Raji (cell line): ENCODE measurements around the gene CDK6.

ENCODE experiments used
- POLR2A ChIP-seq: IDR thresholded peaks from 2 replicates; pipeline ENCODE4 v1.6.1; 2011; ENCODE audit warnings: low read depth, low read length, control low read depth; ENCODE audit not compliant: insufficient read depth

CDK6 gene

DNA sequence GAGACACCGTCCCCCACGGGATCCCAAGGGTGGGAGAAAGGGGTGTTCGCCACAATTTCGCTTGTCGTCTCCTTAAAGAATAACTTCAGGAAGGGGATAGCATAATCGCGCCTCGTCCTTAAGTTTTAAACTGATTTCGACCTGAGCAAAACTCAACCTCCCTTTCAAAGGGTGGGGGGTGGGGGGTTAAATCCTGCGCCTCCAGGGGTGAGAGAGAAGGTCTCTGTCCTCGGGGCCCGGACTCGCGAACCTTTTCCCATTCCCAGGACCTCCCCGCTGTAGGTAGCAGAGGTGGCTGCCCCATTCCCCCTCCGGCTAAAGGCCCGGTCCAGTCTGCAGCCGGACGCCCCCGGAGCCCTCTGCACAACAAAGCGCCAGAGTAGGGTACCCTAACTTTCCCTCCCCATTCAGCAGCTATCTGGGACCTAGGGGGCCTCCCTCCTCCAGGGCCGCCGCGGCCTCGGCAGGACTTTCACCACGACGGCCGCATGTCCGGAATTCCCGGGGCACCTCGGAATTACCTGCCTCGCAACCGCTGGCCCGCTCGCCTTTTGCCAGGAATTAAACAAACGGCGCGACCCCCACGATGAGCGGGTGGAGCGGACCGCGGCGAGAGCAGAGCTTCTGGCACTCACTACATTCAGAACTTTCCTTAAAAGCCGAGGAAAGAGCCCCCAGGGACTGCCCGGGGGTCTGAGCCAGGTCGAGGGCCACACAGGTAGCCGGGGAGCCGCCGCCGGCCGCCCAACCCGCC is 1.7 kb downstream of the CDK6 start:
- TF ChIP-seq POLR2A = no peak

DNA sequence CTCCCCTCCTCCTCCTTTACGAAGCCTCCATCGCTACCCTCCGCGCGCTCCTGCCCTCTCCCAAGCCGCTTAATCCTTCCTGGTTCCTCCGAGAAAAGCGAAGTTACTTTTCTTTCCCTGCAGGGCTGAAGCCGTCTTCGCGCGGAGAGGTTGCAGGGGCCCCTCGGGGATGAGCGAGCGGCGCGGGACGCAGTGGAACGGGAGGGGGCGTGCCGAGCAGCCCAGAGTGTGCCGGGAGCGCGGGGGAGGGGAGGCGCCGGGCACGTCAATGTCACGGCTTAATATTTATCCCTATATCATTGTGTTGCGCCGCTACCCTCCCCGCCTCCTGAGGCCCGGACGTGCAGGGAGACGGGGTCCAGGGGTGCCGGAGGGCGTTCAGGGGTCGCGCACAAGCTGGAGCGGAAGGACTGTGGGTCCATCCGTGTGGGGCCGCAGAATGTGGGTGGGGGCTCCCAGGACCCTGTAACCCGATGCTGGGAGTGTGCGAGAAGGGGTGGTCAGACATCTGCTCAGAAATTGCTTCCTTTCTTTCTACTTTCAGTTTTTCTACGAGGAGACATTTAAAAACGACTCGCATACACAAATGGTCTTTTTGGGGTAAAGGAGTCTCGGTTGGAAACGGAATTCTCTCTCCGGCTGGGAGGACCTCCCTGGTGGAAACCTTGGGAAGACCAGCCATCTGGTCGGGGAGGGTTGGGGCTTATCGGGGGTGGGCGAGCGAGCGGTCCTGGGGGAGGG is 2.4 kb downstream of the CDK6 start:
- TF ChIP-seq POLR2A = peak; percentile 59

DNA sequence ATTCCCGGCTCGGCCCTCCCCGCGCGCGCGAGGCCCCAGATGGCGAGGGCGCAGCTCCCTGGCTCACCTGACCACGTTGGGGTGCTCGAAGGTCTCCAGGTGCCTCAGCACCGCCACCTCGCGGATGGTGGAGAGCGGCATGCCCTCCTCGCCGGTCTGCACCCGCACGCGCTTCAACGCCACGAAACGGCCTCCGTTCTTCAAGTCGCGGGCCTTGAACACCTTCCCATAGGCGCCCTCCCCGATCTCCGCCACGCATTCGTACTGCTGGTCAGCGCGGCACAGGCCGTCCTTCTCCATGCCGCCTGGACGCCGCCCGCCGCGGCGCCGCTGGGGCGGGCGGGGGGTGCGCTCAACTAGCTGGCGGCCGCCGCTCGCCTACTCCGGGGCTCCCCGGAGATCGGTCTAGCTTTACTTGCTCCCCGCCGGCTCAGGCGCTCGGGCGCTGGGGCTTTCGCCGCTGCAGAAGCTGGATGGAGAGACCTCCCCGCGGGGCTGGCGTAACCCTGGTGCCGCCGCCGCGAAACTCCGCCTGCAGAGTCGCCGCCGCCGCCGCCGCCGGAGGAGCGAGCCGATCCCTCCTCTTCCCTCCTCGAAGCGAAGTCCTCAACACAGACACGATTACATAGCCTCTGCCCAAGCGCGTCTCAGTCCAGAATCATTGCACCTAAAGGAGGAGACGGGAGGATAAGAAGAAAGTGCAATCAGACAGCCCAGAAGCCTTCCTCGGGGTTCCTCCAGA is 3.2 kb downstream of the CDK6 start:
- TF ChIP-seq POLR2A = peak; percentile 53; the same call in 1 of the 2 replicates

DNA sequence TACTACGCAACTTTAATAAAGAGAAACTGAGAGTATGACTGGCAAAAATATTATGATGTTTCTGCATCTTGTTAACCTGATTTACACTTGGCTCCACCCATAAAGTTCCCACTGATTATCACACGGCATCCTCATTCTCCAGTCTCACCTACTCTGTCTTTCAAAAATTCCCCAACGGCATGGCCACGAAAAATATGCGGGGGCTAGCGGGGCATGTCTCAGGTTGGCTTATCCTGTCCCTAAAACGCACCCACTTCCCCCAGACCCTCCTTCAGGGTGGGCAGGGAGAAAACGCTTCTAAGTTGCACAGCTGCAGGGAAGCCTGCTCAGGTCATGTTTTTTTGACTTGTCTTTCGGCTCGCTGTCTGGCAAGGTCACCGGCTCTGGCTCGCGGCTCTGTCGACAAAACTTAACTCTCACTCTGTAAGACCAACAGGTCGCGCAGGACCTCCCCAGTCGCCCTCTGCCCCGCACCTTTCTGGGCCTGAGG is 3.8 kb downstream of the CDK6 start:
- no peak; the same call in 1 of the 2 replicates for TF ChIP-seq POLR2A

DNA sequence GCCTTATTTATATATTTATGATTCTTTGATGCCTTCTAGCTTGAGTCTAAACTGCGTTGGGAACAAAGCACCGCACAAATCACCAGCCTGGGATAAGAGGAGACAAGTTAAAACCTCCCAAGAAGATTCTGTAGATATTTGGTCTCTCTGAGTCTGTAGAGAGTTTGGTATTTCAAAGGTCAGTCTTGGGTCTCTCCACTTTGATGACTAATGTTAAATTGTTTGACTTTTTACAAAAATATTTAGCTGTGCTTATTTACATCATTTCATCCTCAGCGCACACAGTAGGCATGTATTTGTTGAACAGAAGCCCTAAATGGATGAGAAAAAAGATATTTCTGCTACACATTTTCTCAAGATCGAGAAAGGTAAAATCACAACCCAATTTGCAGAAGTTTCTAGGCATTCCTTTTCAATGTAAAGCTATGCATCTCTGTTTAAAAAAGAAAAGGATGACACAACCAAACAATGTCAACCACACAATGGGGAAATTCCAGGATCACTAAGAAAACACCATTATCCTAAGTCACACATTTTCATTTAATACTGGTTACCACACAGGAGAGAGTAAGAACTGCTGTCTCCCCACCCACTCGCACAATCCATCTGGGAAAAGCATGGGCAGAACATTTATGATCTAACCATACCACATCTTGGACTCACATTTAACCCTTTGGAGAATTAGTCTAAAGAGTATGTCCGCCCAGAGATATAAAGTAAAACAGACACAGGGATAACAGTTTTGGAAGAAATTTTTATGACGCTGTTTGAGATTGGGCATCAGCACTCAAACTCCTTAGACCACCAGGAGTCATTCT is 4.4 kb downstream of the CDK6 start:
- TF ChIP-seq POLR2A = no peak

DNA sequence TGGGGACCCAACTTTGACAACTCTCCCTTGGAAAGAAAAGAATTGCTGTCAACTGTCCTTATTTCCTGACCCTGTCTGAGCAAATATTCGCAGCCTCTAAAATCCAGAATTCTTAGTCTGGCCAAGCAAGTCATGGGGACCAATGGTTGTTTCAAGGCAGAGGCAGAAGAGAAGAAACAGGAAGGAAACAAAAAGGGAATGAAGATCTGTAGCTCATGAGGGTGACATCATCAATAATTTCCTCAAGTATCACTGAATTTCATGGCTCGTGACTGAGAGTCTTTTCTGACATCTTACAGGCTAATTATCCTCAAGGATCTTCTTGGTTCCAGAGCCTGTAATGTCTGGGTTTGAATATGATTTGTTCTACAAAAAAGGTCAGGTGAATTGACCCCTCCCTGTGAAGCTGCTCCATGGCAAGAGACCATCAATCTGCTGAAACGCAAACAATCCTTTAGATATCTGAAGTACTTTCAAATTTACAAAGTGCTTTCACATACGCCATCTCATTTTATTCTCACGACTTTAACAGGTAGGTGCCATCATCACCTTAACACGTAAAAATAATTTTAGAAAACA is 5.8 kb downstream of the CDK6 start:
- TF ChIP-seq POLR2A = no peak

DNA sequence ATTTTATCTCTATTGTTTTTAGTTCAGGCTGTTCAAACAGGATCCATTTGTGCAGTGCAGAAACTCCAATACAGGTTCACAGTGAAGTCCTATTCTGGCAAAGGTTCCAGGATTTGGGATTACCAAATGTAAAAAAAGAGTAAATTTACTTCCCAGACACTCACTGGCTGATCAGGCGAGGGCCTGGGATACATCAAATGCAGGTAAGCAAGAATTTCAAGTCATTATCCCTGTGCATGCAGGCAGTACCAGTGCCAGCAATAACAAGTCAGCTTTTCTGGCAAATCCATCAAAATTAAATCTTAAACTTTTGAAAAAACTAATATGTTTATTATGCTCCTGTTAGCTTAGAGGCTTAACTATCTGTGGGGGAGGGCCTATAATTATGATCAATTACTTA is 6.3 kb downstream of the CDK6 start:
- no peak for TF ChIP-seq POLR2A

DNA sequence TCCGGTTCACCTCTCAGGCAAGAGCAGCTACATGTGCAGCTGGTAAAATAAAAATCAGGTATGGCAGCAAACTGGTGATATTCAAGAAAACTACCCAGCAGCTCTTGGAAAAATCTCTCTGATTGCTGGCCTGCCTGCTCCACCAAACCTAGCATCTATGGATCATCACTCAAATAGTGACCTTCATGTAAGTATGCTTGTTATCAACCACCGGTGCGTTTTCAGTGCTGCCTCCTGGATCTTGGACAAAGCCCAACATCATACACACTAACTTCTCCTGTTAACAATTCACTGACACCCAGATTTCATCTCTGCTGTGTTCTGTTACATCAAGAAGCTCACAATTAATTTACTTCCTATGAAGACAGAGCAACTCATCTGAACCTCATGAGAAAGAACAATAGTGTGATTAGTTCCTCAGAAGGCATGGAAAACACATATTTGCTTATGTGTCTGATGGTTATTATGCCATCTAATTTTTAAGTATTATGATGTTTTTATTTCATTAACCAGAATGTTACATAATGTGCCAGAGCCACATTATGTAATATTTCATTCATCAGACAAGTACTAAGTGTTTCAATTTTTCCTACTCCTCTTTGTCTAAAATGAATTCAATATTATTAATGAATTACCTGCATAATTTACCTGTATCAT is 8.8 kb downstream of the CDK6 start:
- no peak for TF ChIP-seq POLR2A

DNA sequence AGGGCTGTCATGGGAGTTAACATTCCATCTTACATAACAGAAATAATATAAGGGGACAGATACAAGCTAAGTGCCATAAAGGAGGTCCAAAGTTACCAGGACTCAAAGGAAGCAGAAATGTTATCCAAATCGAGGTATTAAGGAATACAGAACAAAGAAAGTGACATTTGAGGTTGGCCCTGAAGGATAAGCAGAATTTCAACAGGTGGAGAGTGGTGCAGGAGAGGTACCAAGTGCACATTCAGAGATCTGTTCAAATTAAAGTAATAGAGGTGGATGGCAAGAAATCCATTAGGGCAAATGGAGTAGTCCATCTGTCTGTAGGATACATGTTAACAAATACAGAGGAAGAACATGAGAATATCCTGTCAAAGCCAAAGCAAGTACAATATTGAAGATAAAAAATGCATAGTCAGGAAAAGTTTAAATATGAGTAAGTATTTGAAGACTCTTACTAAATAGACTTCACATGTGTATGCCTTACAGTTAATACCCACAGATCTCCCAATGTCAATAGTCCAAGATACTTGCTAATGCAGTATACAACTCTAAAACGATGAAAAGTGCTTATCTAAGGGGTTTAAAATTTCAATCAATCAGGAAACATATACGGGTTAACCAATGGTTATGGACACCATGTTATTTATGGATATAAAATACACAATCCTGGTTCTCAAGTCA is 10.0 kb downstream of the CDK6 start:
- TF ChIP-seq POLR2A = no peak

DNA sequence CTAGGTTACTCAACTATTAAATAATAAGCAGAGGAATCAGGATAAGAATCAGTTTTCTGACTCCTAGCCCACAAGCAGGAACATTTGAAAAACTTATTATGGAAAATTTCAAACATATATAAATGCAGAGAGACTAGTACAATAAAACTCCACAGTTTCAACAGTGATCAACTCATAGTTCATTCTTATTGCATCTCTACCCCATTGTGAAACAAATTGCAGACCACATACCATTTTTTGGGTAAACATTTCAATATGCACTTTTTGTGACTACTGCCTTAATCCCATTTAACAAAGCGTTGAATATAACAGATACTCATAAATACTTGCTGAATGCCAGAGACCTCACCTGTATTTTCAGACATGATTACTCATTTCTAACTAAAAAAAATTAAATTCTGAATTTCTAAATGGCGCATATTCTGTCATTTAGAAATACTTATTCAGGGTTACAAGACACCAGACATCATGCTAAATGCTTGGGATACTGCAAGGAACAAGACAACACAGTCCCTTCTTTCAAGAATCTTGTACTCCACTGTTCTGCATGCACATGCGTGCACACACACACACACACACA is 11.4 kb downstream of the CDK6 start:
- TF ChIP-seq POLR2A = no peak

DNA sequence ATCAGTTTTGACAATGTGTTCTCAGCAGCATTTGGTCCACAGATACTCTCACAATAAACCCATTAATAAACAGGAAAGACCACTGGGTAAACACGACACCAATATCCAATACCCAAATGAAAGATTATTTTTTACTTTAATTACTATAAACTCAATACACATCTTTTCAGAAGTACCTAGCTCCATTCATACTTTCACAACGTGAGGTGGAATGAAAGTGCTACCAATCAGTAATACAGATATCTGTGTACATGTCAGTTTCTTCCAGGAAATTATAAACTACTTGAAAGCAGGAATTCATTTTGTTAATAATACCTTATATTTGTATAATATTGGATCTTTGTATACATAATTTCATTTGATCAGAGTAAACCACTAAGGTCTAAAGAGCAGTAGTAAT is 11.9 kb downstream of the CDK6 start:
- TF ChIP-seq POLR2A = no peak

DNA sequence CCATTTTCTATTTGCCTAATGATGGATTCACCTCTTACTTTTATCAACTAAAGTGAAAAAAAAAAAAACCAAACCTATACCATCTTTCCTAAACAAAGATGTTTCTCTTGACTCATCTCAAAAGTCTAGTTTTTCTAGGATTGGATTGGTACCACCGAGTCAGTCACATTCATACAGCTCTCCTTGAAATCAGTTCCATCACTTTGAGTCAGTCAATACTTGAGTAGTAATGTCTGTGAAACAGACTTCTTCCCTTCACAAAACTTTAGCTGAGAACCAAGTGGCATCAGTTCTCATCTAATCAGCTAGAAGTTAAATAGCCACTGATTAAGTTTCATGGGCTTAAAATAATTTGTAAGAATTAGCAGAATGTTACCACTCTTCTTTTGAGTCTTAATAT is 13.3 kb downstream of the CDK6 start:
- TF ChIP-seq POLR2A = no peak

DNA sequence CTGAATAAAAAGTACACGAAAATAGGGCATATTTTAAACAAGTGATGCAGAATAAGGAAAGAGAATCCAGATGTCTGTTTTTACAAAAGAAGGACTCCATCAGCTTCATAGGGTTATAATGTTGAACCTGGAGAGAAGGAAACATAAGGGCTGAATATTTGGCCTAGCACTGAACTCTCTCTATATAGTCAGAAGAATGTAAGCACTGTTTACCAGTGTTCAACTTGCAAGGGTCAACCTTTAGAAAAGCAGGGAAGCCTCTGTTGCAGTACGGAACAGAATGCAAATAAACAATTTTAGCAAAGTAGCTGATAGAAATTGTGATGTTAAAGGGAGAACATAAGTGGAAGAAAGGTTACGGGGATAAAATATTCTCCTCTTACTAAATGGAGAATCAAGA is 16.2 kb downstream of the CDK6 start:
- no peak for TF ChIP-seq POLR2A
